H9 (cell line): Measurements from ENCODE around the gene SOX13. TPM values are rescaled to one million over a fixed set of nuclear protein-coding genes. Genes with fewer than 3 reads are reported as not detected.

Experiments
- DNase-seq: peaks from one replicate; pipeline ENCODE4 v3.0.0-alpha.2; 2017
- H2AFZ ChIP-seq: one replicate; pipeline ENCODE4 v1.6.1; 2013; ENCODE audit warnings: mild to moderate bottlenecking, low read length, control low read depth, moderate library complexity
- H2AK5ac ChIP-seq: 2 replicates; pipeline ENCODE4 v1.6.1; 2013; ENCODE audit warnings: low read length, control low read depth, mixed read lengths; ENCODE audit not compliant: insufficient read length
- H2BK120ac ChIP-seq: one replicate; pipeline ENCODE4 v1.6.1; 2013; ENCODE audit warnings: low read depth, mild to moderate bottlenecking, low read length, control low read depth, inconsistent platforms; ENCODE audit not compliant: poor library complexity, severe bottlenecking
- H2BK12ac ChIP-seq: 2 replicates; pipeline ENCODE4 v1.6.1; 2013; ENCODE audit warnings: low read length, control low read depth, mixed read lengths, low read depth; ENCODE audit not compliant: insufficient read length
- H2BK15ac ChIP-seq: 2 replicates; pipeline ENCODE4 v1.6.1; 2013; ENCODE audit warnings: low read depth, low read length, control low read depth
- H2BK20ac ChIP-seq: one replicate; pipeline ENCODE4 v1.6.1; 2013; ENCODE audit warnings: low read depth, mild to moderate bottlenecking, low read length, control low read depth, inconsistent platforms; ENCODE audit not compliant: poor library complexity, severe bottlenecking
- H2BK5ac ChIP-seq: 2 replicates; pipeline ENCODE4 v1.6.1; 2013; ENCODE audit warnings: low read length, control low read depth, mixed read lengths; ENCODE audit not compliant: insufficient read length
- H3K14ac ChIP-seq: 2 replicates; pipeline ENCODE4 v1.6.1; 2013; ENCODE audit warnings: low read length, control low read depth; ENCODE audit not compliant: insufficient read depth
- H3K18ac ChIP-seq: 2 replicates; pipeline ENCODE4 v1.6.1; 2013; ENCODE audit warnings: low read depth, mild to moderate bottlenecking, mixed read lengths, low read length, control low read depth; ENCODE audit not compliant: insufficient read length
- H3K23ac ChIP-seq: 2 replicates; pipeline ENCODE4 v1.6.1; 2013; ENCODE audit warnings: low read length, control low read depth, mixed read lengths, low read depth; ENCODE audit not compliant: insufficient read length
- H3K23me2 ChIP-seq: 2 replicates; pipeline ENCODE4 v1.6.1; 2013; ENCODE audit warnings: low read depth, mild to moderate bottlenecking, mixed read lengths, low read length, control low read depth; ENCODE audit not compliant: insufficient read length, poor library complexity, severe bottlenecking
- H3K27ac ChIP-seq: 2 replicates; pipeline ENCODE4 v1.5.1; 2013; ENCODE audit warnings: low read length, control low read depth, mixed read lengths, low read depth; ENCODE audit not compliant: insufficient read length
- H3K27me3 ChIP-seq: 2 replicates; pipeline ENCODE4 v1.6.1; 2013; ENCODE audit warnings: low read length, control low read depth, inconsistent platforms; ENCODE audit not compliant: insufficient read depth
- H3K4ac ChIP-seq: 2 replicates; pipeline ENCODE4 v1.6.1; 2013; ENCODE audit warnings: low read depth, mild to moderate bottlenecking, control low read depth, inconsistent platforms, low read length, moderate library complexity
- H3K4me1 ChIP-seq: 2 replicates; pipeline ENCODE4 v1.6.1; 2013; ENCODE audit warnings: low read length, control low read depth, inconsistent platforms; ENCODE audit not compliant: insufficient read depth
- H3K4me2 ChIP-seq: 2 replicates; pipeline ENCODE4 v1.6.1; 2013; ENCODE audit warnings: low read length, control low read depth, mixed read lengths; ENCODE audit not compliant: insufficient read length, insufficient read depth
- H3K56ac ChIP-seq: 2 replicates; pipeline ENCODE4 v1.6.1; 2013; ENCODE audit warnings: low read depth, mild to moderate bottlenecking, mixed read lengths, low read length, control low read depth; ENCODE audit not compliant: insufficient read length
- H3K79me1 ChIP-seq: 2 replicates; pipeline ENCODE4 v1.6.1; 2013; ENCODE audit warnings: low read depth, mild to moderate bottlenecking, moderate library complexity, low read length, control low read depth, inconsistent platforms; ENCODE audit not compliant: insufficient read depth, poor library complexity, severe bottlenecking
- H3K79me2 ChIP-seq: 2 replicates; pipeline ENCODE4 v1.6.1; 2013; ENCODE audit warnings: low read length, control low read depth, inconsistent platforms; ENCODE audit not compliant: insufficient read depth
- H3K9ac ChIP-seq: 2 replicates; pipeline ENCODE4 v1.6.1; 2013; ENCODE audit warnings: low read length, control low read depth, mixed read lengths; ENCODE audit not compliant: insufficient read length; ENCODE audit errors: extremely low read depth
- H3K9me3 ChIP-seq: one replicate; pipeline ENCODE4 v1.6.1; 2013; ENCODE audit warnings: low read depth, low read length, inconsistent platforms; ENCODE audit not compliant: control insufficient read depth
- H3T11ph ChIP-seq: one replicate; pipeline ENCODE4 v1.6.1; 2013; ENCODE audit warnings: mild to moderate bottlenecking, low read length, control low read depth, inconsistent platforms
- H4K20me1 ChIP-seq: one replicate; pipeline ENCODE4 v1.6.1; 2013; ENCODE audit not compliant: control insufficient read depth, insufficient read length, insufficient read depth
- H4K5ac ChIP-seq: 2 replicates; pipeline ENCODE4 v1.6.1; 2013; ENCODE audit warnings: low read depth, mild to moderate bottlenecking, mixed read lengths, low read length, control low read depth; ENCODE audit not compliant: insufficient read length
- H4K8ac ChIP-seq: replicated peaks from 2 replicates; pipeline ENCODE4 v1.6.1; 2013; ENCODE audit warnings: low read length, control low read depth, mixed read lengths, low read depth; ENCODE audit not compliant: insufficient read length
- H4K91ac ChIP-seq: 2 replicates; pipeline ENCODE4 v1.6.1; 2013; ENCODE audit warnings: low read depth, mild to moderate bottlenecking, moderate library complexity, mixed read lengths, low read length, control low read depth; ENCODE audit not compliant: insufficient read length
- H3K27ac Mint-ChIP-seq, 3 experiments: 2 replicates in 2 of 3; 3 replicates in 1 of 3; pipeline ENCODE4 v1.8.0; 2020 to 2021; ENCODE audit warnings: mixed read lengths in 3 of 3, mild to moderate bottlenecking in 1 of 3, moderate library complexity in 1 of 3
- H3K27me3 Mint-ChIP-seq: 2 replicates; pipeline ENCODE4 v1.8.0; 2021; ENCODE audit warnings: low read depth, mild to moderate bottlenecking, moderate library complexity, mixed read lengths
- H3K36me3 Mint-ChIP-seq, 3 experiments: 2 replicates in 2 of 3; 3 replicates in 1 of 3; pipeline ENCODE4 v1.8.0; 2020 to 2021; ENCODE audit warnings: low read depth in 3 of 3, mixed read lengths in 3 of 3; ENCODE audit not compliant: insufficient read depth in 1 of 3
- H3K4me1 Mint-ChIP-seq, 2 experiments: 2 replicates each; pipeline ENCODE4 v1.8.0; 2020; ENCODE audit warnings: mixed read lengths in 2 of 2
- H3K4me3 Mint-ChIP-seq, 2 experiments: 2 replicates in 1 of 2; 3 replicates in 1 of 2; pipeline ENCODE4 v1.8.0; 2020 to 2021; ENCODE audit warnings: mild to moderate bottlenecking in 2 of 2, mixed read lengths in 2 of 2, moderate library complexity in 1 of 2
- H3K9me3 Mint-ChIP-seq, 2 experiments: 2 replicates in 1 of 2; 3 replicates in 1 of 2; pipeline ENCODE4 v1.8.0; 2020; ENCODE audit warnings: mild to moderate bottlenecking in 2 of 2, mixed read lengths in 2 of 2, moderate library complexity in 1 of 2
- WGBS: extraction: QIAGEN DNeasy Blood & Tissue Kit; methylation state at CpG from one replicate; pipeline ENCODE4 v1.1.7; 2013; ENCODE audit warnings: missing lambda C conversion rate, low lambda C conversion rate, mixed read lengths; ENCODE audit not compliant: insufficient read length; ENCODE audit errors: extremely low coverage; 5-methylcytosine and 5-hydroxymethylcytosine counted together
- total RNA-seq: library from RNA; stranded (reverse); gene quantifications from 2 replicates; pipeline ENCODE4 v1.2.1, GENCODE V29; 2021
- TF ChIP-seq, protein P1 (sequence below): fragments of 200-600 bp; sonication (generic); conservative IDR thresholded peaks from 3 replicates; pipeline ENCODE4 v1.8.0; 2021; ENCODE audit warnings: antibody characterized with exemption, mild to moderate bottlenecking

Gene SOX13
- total RNA-seq, 1 experiment from 2014 or later = 120 TPM

DNA sequence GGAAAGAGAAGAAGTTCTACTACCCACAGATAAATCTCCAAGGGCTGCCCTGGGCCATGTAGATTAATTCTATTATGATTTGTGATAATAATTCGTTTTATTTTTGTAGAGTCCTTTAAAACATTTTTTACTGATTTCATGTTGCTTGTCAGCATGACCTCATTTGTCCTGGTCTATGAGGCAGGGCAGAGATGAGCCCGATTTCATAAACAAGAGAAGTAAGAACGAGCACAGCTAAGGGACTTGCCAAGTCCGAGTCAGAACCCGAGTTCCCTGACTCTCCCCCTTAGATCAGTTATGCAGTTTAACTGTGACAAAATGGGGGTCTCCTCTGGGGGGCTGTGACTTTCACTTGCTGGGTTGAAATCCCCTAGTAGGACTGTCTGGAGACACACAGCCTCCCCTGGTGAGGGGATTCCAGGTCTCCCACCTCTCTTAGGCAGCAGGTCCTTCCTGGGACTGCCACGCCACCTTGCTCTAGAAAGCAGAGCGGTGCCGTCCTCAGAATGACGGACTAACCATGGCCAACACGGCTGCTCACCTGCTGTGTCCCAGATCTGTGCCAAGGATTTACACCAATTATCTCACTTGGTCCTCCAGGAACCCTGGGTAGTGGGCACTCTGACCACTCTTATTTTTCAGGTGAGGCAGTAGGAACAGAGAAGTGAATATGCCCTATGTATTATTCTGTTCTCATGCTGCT is 31.0 kb upstream of the SOX13 start:
- no peak overlapping the region for H3K27ac Mint-ChIP-seq
- Histone ChIP-seq H4K20me1 (no peaks in the 10 kb centered on the region), H3K18ac (no peak overlapping the region), H3K79me1 (no peaks in the 10 kb centered on the region), H3K23ac (no peak overlapping the region), H3K4ac (no peak overlapping the region), H3K4me2 (no peak overlapping the region), H3K27me3 (no peaks in the 10 kb centered on the region), H2BK120ac (no peak overlapping the region), H3K9ac (no peak overlapping the region), H3K4me1 (no peaks in the 10 kb centered on the region; the same call in 1 of the 2 replicates), H2AK5ac (no peak overlapping the region), H2AFZ (no peak overlapping the region), H2BK15ac (no peak overlapping the region), H4K91ac (no peak overlapping the region), H2BK20ac (no peak overlapping the region), H3K79me2 (no peaks in the 10 kb centered on the region), H2BK5ac (no peak overlapping the region), H4K5ac (no peak overlapping the region), H3K9me3 (no peaks in the 10 kb centered on the region), H3K23me2 (no peaks in the 10 kb centered on the region), H2BK12ac (no peak overlapping the region), H3T11ph (no peak overlapping the region), H3K14ac (no peak overlapping the region), H3K56ac (no peak overlapping the region), H4K8ac (no peak overlapping the region), H3K27ac (no peak overlapping the region)
- DNase-seq = no peak
- H3K9me3 Mint-ChIP-seq = peaks cover 0 to 5% of the 10 kb centered on the region in 2 experiments; a peak in 1 of 5 replicates
- WGBS = no CpG with 5 or more reads among the region's 10 CpGs
- H3K4me1 Mint-ChIP-seq = peaks cover 21 to 27% of the 10 kb centered on the region in 2 experiments
- H3K36me3 Mint-ChIP-seq = no peaks in the 10 kb centered on the region
- H3K27me3 Mint-ChIP-seq = peaks cover 6% of the 10 kb centered on the region
- TF ChIP-seq, protein P1, sequence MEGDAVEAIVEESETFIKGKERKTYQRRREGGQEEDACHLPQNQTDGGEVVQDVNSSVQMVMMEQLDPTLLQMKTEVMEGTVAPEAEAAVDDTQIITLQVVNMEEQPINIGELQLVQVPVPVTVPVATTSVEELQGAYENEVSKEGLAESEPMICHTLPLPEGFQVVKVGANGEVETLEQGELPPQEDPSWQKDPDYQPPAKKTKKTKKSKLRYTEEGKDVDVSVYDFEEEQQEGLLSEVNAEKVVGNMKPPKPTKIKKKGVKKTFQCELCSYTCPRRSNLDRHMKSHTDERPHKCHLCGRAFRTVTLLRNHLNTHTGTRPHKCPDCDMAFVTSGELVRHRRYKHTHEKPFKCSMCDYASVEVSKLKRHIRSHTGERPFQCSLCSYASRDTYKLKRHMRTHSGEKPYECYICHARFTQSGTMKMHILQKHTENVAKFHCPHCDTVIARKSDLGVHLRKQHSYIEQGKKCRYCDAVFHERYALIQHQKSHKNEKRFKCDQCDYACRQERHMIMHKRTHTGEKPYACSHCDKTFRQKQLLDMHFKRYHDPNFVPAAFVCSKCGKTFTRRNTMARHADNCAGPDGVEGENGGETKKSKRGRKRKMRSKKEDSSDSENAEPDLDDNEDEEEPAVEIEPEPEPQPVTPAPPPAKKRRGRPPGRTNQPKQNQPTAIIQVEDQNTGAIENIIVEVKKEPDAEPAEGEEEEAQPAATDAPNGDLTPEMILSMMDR = no peak
- no peak overlapping the region for H3K4me3 Mint-ChIP-seq
